ENCODE data around the gene NME4.
A peak's percentile ranks its signal among the peaks of the same experiment; 100 is the strongest.

NME4 gene

DNA sequence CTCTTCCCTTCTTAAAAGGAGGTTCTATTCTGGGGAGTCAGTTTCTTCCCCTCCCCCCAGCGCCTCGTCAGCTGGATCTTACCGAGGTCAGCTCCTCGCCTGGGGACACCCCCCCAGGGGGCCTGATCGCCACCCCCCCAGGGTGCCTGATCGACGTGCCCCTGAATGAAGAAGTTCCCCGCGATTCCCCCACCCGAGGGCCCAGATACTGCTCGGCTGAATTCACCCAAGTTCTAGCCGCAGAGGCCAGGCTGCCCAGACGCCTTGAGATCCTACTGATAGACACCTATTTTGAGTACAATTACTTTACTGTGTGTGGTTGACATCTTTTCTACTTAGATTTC is 29.9 kb downstream of the NME4 start:
- no peak for DNase-seq (ENCODE audit: extremely low read depth, insufficient read length)
- H3K27me3 ChIP-seq (replicated peaks; ENCODE audit: control insufficient read depth, insufficient read depth, low read length) = no peaks in the 10 kb centered on the region
- no peaks in the 10 kb centered on the region for H3K36me3 ChIP-seq (ENCODE audit: control insufficient read depth, insufficient read depth, low read length)
- H3K4me3 ChIP-seq (replicated peaks; ENCODE audit: low read depth, low read length) = peak overlapping the region; percentile 80
- TF ChIP-seq, protein P1, sequence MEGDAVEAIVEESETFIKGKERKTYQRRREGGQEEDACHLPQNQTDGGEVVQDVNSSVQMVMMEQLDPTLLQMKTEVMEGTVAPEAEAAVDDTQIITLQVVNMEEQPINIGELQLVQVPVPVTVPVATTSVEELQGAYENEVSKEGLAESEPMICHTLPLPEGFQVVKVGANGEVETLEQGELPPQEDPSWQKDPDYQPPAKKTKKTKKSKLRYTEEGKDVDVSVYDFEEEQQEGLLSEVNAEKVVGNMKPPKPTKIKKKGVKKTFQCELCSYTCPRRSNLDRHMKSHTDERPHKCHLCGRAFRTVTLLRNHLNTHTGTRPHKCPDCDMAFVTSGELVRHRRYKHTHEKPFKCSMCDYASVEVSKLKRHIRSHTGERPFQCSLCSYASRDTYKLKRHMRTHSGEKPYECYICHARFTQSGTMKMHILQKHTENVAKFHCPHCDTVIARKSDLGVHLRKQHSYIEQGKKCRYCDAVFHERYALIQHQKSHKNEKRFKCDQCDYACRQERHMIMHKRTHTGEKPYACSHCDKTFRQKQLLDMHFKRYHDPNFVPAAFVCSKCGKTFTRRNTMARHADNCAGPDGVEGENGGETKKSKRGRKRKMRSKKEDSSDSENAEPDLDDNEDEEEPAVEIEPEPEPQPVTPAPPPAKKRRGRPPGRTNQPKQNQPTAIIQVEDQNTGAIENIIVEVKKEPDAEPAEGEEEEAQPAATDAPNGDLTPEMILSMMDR (IDR thresholded peaks at IDR 0.05; ENCODE audit: insufficient read depth, low read length, poor library complexity, severe bottlenecking) = no peak

DNA sequence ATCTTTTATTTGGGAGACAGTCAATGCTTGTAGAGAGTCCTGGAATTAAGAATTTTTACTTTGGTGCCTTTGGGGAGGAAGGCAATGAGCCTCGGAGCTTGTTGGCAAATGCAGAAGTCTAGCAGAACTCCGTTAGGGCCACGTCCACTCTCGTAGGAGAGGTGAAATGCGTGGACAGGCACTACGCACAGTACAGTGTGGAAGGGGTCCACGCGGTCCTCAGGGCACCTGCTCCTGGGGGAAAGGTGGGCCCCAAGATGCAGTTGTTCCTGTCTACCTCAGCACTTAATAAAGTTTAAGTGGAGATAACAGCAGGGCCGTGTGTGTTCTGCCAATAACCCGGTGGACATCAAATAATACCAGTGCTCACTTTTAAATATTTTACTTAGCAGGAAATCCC is 30.3 kb downstream of the NME4 start:
- H3K4me3 ChIP-seq (replicated peaks; ENCODE audit: low read depth, low read length) = peak overlapping the region; percentile 80
- H3K36me3 ChIP-seq (ENCODE audit: control insufficient read depth, insufficient read depth, low read length) = no peaks in the 10 kb centered on the region
- no peaks in the 10 kb centered on the region for H3K27me3 ChIP-seq (replicated peaks; ENCODE audit: control insufficient read depth, insufficient read depth, low read length)
- DNase-seq (ENCODE audit: extremely low read depth, insufficient read length) = no peak
- TF ChIP-seq, protein P1 (IDR thresholded peaks at IDR 0.05; ENCODE audit: insufficient read depth, low read length, poor library complexity, severe bottlenecking) = no peak

DNA sequence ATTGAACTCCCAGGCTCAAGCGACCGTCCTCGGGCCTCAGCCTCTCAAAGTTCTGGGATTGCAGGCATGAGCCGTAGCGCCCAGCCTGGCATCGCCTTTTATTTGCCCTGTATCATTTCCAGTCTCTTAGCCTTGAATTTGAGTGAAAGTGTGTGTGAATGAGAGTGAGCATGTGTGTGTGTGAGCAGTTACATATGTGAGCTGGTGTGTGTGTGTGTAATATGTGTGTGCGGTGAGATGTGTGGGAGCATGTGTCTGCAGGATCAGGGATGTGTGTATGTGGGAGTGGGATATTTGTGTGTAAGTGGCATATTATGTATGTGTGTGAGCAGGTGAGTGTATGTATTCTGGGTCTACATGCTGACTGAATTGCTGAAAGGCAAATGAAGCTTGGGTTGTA is 33.9 kb downstream of the NME4 start:
- no peaks in the 10 kb centered on the region for H3K36me3 ChIP-seq (ENCODE audit: control insufficient read depth, insufficient read depth, low read length)
- no peak overlapping the region for H3K4me3 ChIP-seq (replicated peaks; ENCODE audit: low read depth, low read length)
- H3K27me3 ChIP-seq (replicated peaks; ENCODE audit: control insufficient read depth, insufficient read depth, low read length) = no peaks in the 10 kb centered on the region
- TF ChIP-seq, protein P1 (IDR thresholded peaks at IDR 0.05; ENCODE audit: insufficient read depth, low read length, poor library complexity, severe bottlenecking) = no peak
- no peak for DNase-seq (ENCODE audit: extremely low read depth, insufficient read length)

DNA sequence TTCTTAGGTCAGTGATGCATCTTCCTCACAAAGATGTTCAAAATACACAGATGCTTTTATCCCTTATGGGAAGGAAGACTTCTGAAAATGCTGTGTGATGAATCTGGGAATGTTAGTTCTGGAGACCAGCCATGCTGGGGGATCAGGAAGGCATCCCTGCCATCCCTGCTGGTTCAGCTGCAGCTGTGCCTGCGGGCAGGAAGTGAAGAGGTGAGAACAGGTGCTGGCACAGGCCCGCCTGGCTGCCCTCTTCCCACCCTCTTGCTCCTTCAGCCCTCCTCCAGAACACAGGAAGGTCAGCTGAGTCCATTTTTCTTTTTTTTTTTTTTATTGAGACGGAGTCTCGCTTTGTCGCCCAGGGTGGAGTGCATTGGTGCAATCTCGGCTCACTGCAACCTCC is 43.6 kb downstream of the NME4 start:
- Histone ChIP-seq H3K4me3 (replicated peaks; ENCODE audit: low read depth, low read length) (no peak overlapping the region), H3K27me3 (replicated peaks; ENCODE audit: control insufficient read depth, insufficient read depth, low read length) (no peaks in the 10 kb centered on the region), H3K36me3 (ENCODE audit: control insufficient read depth, insufficient read depth, low read length) (peaks cover 2% of the 10 kb centered on the region)
- DNase-seq (ENCODE audit: extremely low read depth, insufficient read length) = no peak
- TF ChIP-seq, protein P1 (IDR thresholded peaks at IDR 0.05; ENCODE audit: insufficient read depth, low read length, poor library complexity, severe bottlenecking) = no peak

DNA sequence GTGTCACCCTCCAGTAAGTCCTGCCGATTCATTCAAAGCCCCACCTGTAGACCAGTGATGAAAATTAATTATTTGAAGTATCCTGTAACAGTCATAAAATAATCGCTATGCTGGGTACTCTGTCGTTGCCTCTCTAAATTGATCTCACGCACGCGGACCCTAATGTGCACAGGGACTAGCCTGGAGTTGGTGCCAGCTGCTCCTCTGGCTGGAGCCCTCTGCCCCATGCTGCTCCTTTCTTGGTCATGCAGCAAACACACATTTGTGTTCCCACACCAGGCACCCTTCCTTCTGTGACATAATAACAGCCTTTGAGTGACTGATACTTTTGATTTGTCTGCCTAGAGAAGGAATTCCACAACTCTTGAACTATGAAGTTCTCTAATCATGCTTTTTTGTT is 44.4 kb downstream of the NME4 start:
- Histone ChIP-seq H3K36me3 (ENCODE audit: control insufficient read depth, insufficient read depth, low read length) (peaks cover 2% of the 10 kb centered on the region), H3K27me3 (replicated peaks; ENCODE audit: control insufficient read depth, insufficient read depth, low read length) (no peaks in the 10 kb centered on the region)
- TF ChIP-seq, protein P1 (IDR thresholded peaks at IDR 0.05; ENCODE audit: insufficient read depth, low read length, poor library complexity, severe bottlenecking) = no peak

DNA sequence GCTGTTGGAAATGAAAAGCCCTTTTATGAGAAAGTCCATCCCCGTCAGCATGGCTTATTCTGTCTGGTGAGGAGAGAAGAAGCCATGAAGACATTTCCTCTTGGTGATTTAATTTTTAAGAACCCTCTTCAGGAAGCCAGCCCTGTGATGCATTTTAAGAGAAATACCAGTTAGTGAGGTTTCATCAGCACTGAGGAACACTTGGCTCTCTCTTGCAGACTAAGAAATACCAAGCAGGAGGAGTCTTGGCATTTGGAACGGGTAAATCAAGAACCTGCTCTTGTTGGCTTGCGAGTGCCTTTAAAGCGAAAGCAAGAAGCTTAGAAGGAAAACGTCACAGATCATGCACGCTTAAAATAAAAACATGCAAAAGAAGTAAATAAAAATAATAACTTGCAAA is 46.0 kb downstream of the NME4 start:
- no peak for DNase-seq (ENCODE audit: extremely low read depth, insufficient read length)
- H3K4me3 ChIP-seq (replicated peaks; ENCODE audit: low read depth, low read length) = peak overlapping the region; percentile 52
- no peaks in the 10 kb centered on the region for H3K27me3 ChIP-seq (replicated peaks; ENCODE audit: control insufficient read depth, insufficient read depth, low read length)
- TF ChIP-seq, protein P1 (IDR thresholded peaks at IDR 0.05; ENCODE audit: insufficient read depth, low read length, poor library complexity, severe bottlenecking) = no peak
- peaks cover 2% of the 10 kb centered on the region for H3K36me3 ChIP-seq (ENCODE audit: control insufficient read depth, insufficient read depth, low read length)

More for the DNA sequence above, 44.4 kb downstream of the NME4 start:
- no peak overlapping the region for H3K4me3 ChIP-seq (replicated peaks; ENCODE audit: low read depth, low read length)
- no peak for DNase-seq (ENCODE audit: extremely low read depth, insufficient read length)

Measured in GM06990 (cell line).